ENCODE results near the gene SLC16A6. TPM values are rescaled to one million over a fixed set of nuclear protein-coding genes. Genes with fewer than 3 reads are reported as not detected.

SLC16A6 gene
- polyA plus RNA-seq, 1 of the 3 experiments (the other 2 are of a cell fraction), result not detected

- Histone ChIP-seq H3K4me2 (no peak overlapping the region), H3K9ac (no peak overlapping the region), H3K27me3 (ENCODE audit: insufficient read depth) (no peaks in the 10 kb centered on the region; the same call in 1 of the 2 replicates), H3K9me2 (no peaks in the 10 kb centered on the region), H3K27ac (ENCODE audit: low read depth in 2 of 2, low read length in 1 of 2) (no peak overlapping the region), H2AFZ (ENCODE audit: low read depth) (no peak overlapping the region), H3K36me3 (replicated peaks in 1 of 2; ENCODE audit: control insufficient read depth in 1 of 2, insufficient read depth in 2 of 2, low read length in 1 of 2) (no peaks in the 10 kb centered on the region), H3K4me3 (ENCODE audit: low read depth in 2 of 2, low read length in 1 of 2) (no peak overlapping the region), H3K4me1 (ENCODE audit: control insufficient read depth in 1 of 2, insufficient read depth in 2 of 2, low read depth in 1 of 2, low read length in 1 of 2) (no peaks in the 10 kb centered on the region), H4K20me1 (ENCODE audit: insufficient read depth) (no peaks in the 10 kb centered on the region), H3F3A (replicated peaks; ENCODE audit: insufficient read depth) (no peaks in the 10 kb centered on the region), H3K79me2 (ENCODE audit: insufficient read depth) (no peaks in the 10 kb centered on the region), H3K9me3 (no peaks in the 10 kb centered on the region)
- POLR2A ChIA-PET, result no interaction called here
- TF ChIP-seq CTCF (IDR thresholded peaks at IDR 0.05), result no peak
- no peak for TF ChIP-seq NRF1 (IDR thresholded peaks at IDR 0.05; ENCODE audit: low read depth, low read length)
- TF ChIP-seq, protein P1, sequence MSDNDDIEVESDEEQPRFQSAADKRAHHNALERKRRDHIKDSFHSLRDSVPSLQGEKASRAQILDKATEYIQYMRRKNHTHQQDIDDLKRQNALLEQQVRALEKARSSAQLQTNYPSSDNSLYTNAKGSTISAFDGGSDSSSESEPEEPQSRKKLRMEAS (IDR thresholded peaks at IDR 0.05; ENCODE audit: low read depth), result no peak
- no peak for TF ChIP-seq JUND (IDR thresholded peaks at IDR 0.05)
- TF ChIP-seq RFX5 (IDR thresholded peaks at IDR 0.05; ENCODE audit: low read length), result no peak
- TF ChIP-seq RAD21 (IDR thresholded peaks at IDR 0.05; ENCODE audit: low read length), result no peak
- no peak for TF ChIP-seq TEAD4 (IDR thresholded peaks at IDR 0.05; ENCODE audit: borderline replicate concordance, insufficient read depth)
- no peak for TF ChIP-seq ELF1 (IDR thresholded peaks at IDR 0.05)
- no peak for TF ChIP-seq RXRA (IDR thresholded peaks at IDR 0.05; ENCODE audit: borderline replicate concordance, low read depth)
- no peak for TF ChIP-seq CHD2 (IDR thresholded peaks at IDR 0.05; ENCODE audit: low read length, partially characterized antibody)
- no peak for TF ChIP-seq MEF2A (IDR thresholded peaks at IDR 0.05; ENCODE audit: borderline replicate concordance, low read depth)
- TF ChIP-seq ZBTB33 (IDR thresholded peaks at IDR 0.05; ENCODE audit: borderline replicate concordance, low read depth), result no peak
- TF ChIP-seq RCOR1 (IDR thresholded peaks at IDR 0.05; ENCODE audit: low read length), result no peak
- no peak for TF ChIP-seq NFIC (IDR thresholded peaks at IDR 0.05; ENCODE audit: borderline replicate concordance)
- no peak for TF ChIP-seq SMC3 (IDR thresholded peaks at IDR 0.05; ENCODE audit: low read depth, low read length)
- 24% methylated on average over 8 of the region's 8 CpGs for WGBS (ENCODE audit: low lambda C conversion rate)
- no peak for DNase-seq
- CTCF ChIA-PET, result interaction anchor here (1.2 to 1.8 kb wide), 5 partner anchors 22 to 139 kb away, joined by 3 to 8 read pairs (median 3); partner anchors contain the start of gene WIPI1
Observed at GRCh38 chr17:68318103-68318991, 27.4 kb upstream of the SLC16A6 start.
